GM23338 (cell line): ENCODE data around the gene FGF22. TPM values are rescaled to one million over a fixed set of nuclear protein-coding genes. Genes with fewer than 3 reads are reported as not detected.

Experiments used
- ATAC-seq: fragments of 200-7000 bp; cut with Tn5 transposase; 3 replicates; pipeline ENCODE4 v1.9.1; 2020
- DNase-seq: peaks from one replicate; pipeline ENCODE4 v3.0.0-alpha.2; 2015; ENCODE audit warnings: low spot score
- H2AFZ ChIP-seq: fragments of 200-600 bp; sonication (generic); 2 replicates; pipeline ENCODE4 v1.8.0; 2016; ENCODE audit warnings: antibody characterized with exemption, mild to moderate bottlenecking, moderate library complexity
- H3F3A ChIP-seq: fragments of 200-600 bp; sonication (generic); replicated peaks from 2 replicates; pipeline ENCODE4 v1.8.0; 2017; ENCODE audit warnings: antibody characterized with exemption, mixed run types, low read depth
- H3K27ac ChIP-seq: fragments of 200-600 bp; sonication (generic); 2 replicates; pipeline ENCODE4 v1.6.1; 2016; ENCODE audit warnings: low read depth
- H3K27me3 ChIP-seq: fragments of 200-600 bp; sonication (generic); 2 replicates; pipeline ENCODE4 v1.8.0; 2016; ENCODE audit warnings: mild to moderate bottlenecking, mixed run types, moderate library complexity; ENCODE audit not compliant: insufficient read depth
- H3K36me3 ChIP-seq: fragments of 200-600 bp; sonication (generic); 2 replicates; pipeline ENCODE4 v1.8.0; 2016; ENCODE audit warnings: mild to moderate bottlenecking; ENCODE audit not compliant: insufficient read depth
- H3K4me1 ChIP-seq: fragments of 200-600 bp; sonication (generic); 2 replicates; pipeline ENCODE4 v1.8.0; 2016; ENCODE audit warnings: mild to moderate bottlenecking, moderate library complexity; ENCODE audit not compliant: insufficient read depth
- H3K4me2 ChIP-seq: fragments of 200-600 bp; sonication (generic); 2 replicates; pipeline ENCODE4 v1.7.1; 2017; ENCODE audit warnings: mixed run types
- H3K4me3 ChIP-seq: fragments of 200-600 bp; sonication (generic); 2 replicates; pipeline ENCODE4 v1.6.1; 2016; ENCODE audit warnings: mixed run types
- H3K79me2 ChIP-seq: fragments of 200-600 bp; sonication (generic); replicated peaks from 2 replicates; pipeline ENCODE4 v1.8.0; 2017; ENCODE audit warnings: mild to moderate bottlenecking; ENCODE audit not compliant: insufficient read depth
- H3K9me2 ChIP-seq: fragments of 200-600 bp; sonication (generic); 2 replicates; pipeline ENCODE4 v1.8.0; 2017; ENCODE audit not compliant: insufficient read depth
- H4K20me1 ChIP-seq: fragments of 200-600 bp; sonication (generic); replicated peaks from 2 replicates; pipeline ENCODE4 v1.8.0; 2017; ENCODE audit warnings: mild to moderate bottlenecking; ENCODE audit not compliant: insufficient read depth
- H3K27ac Mint-ChIP-seq: 2 replicates; pipeline ENCODE4 v1.8.0; 2020; ENCODE audit warnings: inconsistent platforms, mild to moderate bottlenecking, moderate library complexity, mixed read lengths
- H3K27me3 Mint-ChIP-seq: 3 replicates; pipeline ENCODE4 v1.8.0; 2022; ENCODE audit warnings: low read depth, mild to moderate bottlenecking, moderate library complexity, mixed read lengths, inconsistent platforms; ENCODE audit not compliant: insufficient read depth, poor library complexity
- H3K36me3 Mint-ChIP-seq: 3 replicates; pipeline ENCODE4 v1.8.0; 2021; ENCODE audit warnings: low read depth, mild to moderate bottlenecking, inconsistent platforms, moderate library complexity, mixed read lengths
- H3K4me1 Mint-ChIP-seq: 3 replicates; pipeline ENCODE4 v1.8.0; 2020; ENCODE audit warnings: mild to moderate bottlenecking, inconsistent platforms, mixed read lengths
- H3K4me3 Mint-ChIP-seq: 3 replicates; pipeline ENCODE4 v1.8.0; 2021; ENCODE audit warnings: moderate library complexity, mild to moderate bottlenecking, inconsistent platforms, mixed read lengths
- H3K9me3 Mint-ChIP-seq: 3 replicates; pipeline ENCODE4 v1.8.0; 2020; ENCODE audit warnings: moderate library complexity, mild to moderate bottlenecking, inconsistent platforms, mixed read lengths
- CREB1 ChIP-seq: fragments of 250-450 bp; sonication (Bioruptor Pico); IDR thresholded peaks from 2 replicates; pipeline ENCODE4 v1.5.0; 2020; ENCODE audit warnings: low read depth, mild to moderate bottlenecking, moderate library complexity
- CTCF ChIP-seq, 2 experiments: fragments of 200-600 bp in 1 of 2; sonication (generic) in 1 of 2; conservative IDR thresholded peaks; 2 replicates each; pipeline versions ENCODE4 v1.5.1 to v1.6.1; 2016 to 2017; ENCODE audit warnings: antibody characterized with exemption in 2 of 2, low read depth in 2 of 2, mild to moderate bottlenecking in 2 of 2, moderate library complexity in 1 of 2
- ETS1 ChIP-seq: IDR thresholded peaks from 2 replicates; pipeline ENCODE4 v1.6.1; 2016; ENCODE audit warnings: antibody characterized with exemption
- EZH2 ChIP-seq: fragments of 200-600 bp; sonication (generic); IDR thresholded peaks from one replicate; pipeline ENCODE4 v1.8.0; 2017; ENCODE audit warnings: antibody characterized with exemption, mild to moderate bottlenecking, low read depth; ENCODE audit not compliant: unreplicated experiment
- EZH2phosphoT487 ChIP-seq: fragments of 200-600 bp; sonication (generic); IDR thresholded peaks from one replicate; pipeline ENCODE4 v1.8.1; 2018; ENCODE audit warnings: antibody characterized with exemption; ENCODE audit not compliant: unreplicated experiment
- JUNB ChIP-seq: IDR thresholded peaks from one replicate; pipeline ENCODE4 v1.6.1; 2016; ENCODE audit warnings: antibody characterized with exemption; ENCODE audit not compliant: unreplicated experiment
- NANOG ChIP-seq: IDR thresholded peaks from 2 replicates; pipeline ENCODE4 v1.6.1; 2016; ENCODE audit warnings: antibody characterized with exemption, borderline replicate concordance
- POLR2AphosphoS5 ChIP-seq: IDR thresholded peaks from 2 replicates; pipeline ENCODE4 v1.6.1; 2016; ENCODE audit warnings: antibody characterized with exemption, low read depth
- ZNF331 ChIP-seq: fragments of 250-450 bp; sonication (Bioruptor Pico); IDR thresholded peaks from 2 replicates; pipeline ENCODE4 v1.5.0; 2020; ENCODE audit warnings: low read depth, mild to moderate bottlenecking, moderate library complexity
- polyA plus RNA-seq: library from polyadenylated mRNA; unstranded; fragments of >200 nt; fragmentation: Nextera tagmentation; extraction: Ambion mirVana; gene quantifications from 2 replicates; pipeline ENCODE4 v1.2.1, GENCODE V29; 2016
- total RNA-seq: library from RNA; depleted of rRNA; stranded (reverse); fragments of >200 nt; shearing (Covaris generic); gene quantifications from 2 replicates; pipeline ENCODE4 v1.2.3, GENCODE V29; 2014
- TF ChIP-seq, protein P1 (sequence below): IDR thresholded peaks from one replicate; pipeline ENCODE4 v1.6.1; 2018; ENCODE audit warnings: antibody characterized with exemption; ENCODE audit not compliant: unreplicated experiment

Gene FGF22
- total and polyA plus RNA-seq, 2 experiments from 2014 or later, result 1.0 to 2.8 TPM

- H3K27me3 ChIP-seq, result peaks cover 20% of the 10 kb centered on the region
- H3K27me3 Mint-ChIP-seq, result peaks cover 26% of the 10 kb centered on the region
- H3K9me2 ChIP-seq, result no peaks in the 10 kb centered on the region
Observed at GRCh38 chr19:594265-594870, 45.3 kb upstream of the FGF22 start.

More at GRCh38 chr19:594265-594870, 45.3 kb upstream of the FGF22 start:
- Mint-ChIP-seq H3K36me3 (no peaks in the 10 kb centered on the region), H3K9me3 (no peaks in the 10 kb centered on the region), H3K4me3 (no peak overlapping the region), H3K27ac (no peak overlapping the region), H3K4me1 (no peaks in the 10 kb centered on the region)
- H2AFZ ChIP-seq, result no peak overlapping the region
- ATAC-seq (no peak), DNase-seq (no peak)
- H3F3A ChIP-seq, result no peaks in the 10 kb centered on the region; the same call in 1 of the 2 replicates
- H3K27ac ChIP-seq, result no peak overlapping the region
- H3K79me2 ChIP-seq, result no peaks in the 10 kb centered on the region
- no peaks in the 10 kb centered on the region for H3K36me3 ChIP-seq
- H3K4me2 ChIP-seq, result no peak overlapping the region
- no peak overlapping the region for H3K4me3 ChIP-seq
- TF ChIP-seq CTCF (conservative IDR thresholded peaks at IDR 0.05; ENCODE audit: low read depth in 2 of 2) (no peak), ETS1 (no peak), POLR2AphosphoS5 (no peak), EZH2phosphoT487 (no peak), NANOG (no peak), JUNB (no peak), CREB1 (CRISPR knock-in tag) (no peak), EZH2 (no peak), ZNF331 (CRISPR knock-in tag) (no peak)
- TF ChIP-seq, protein P1, sequence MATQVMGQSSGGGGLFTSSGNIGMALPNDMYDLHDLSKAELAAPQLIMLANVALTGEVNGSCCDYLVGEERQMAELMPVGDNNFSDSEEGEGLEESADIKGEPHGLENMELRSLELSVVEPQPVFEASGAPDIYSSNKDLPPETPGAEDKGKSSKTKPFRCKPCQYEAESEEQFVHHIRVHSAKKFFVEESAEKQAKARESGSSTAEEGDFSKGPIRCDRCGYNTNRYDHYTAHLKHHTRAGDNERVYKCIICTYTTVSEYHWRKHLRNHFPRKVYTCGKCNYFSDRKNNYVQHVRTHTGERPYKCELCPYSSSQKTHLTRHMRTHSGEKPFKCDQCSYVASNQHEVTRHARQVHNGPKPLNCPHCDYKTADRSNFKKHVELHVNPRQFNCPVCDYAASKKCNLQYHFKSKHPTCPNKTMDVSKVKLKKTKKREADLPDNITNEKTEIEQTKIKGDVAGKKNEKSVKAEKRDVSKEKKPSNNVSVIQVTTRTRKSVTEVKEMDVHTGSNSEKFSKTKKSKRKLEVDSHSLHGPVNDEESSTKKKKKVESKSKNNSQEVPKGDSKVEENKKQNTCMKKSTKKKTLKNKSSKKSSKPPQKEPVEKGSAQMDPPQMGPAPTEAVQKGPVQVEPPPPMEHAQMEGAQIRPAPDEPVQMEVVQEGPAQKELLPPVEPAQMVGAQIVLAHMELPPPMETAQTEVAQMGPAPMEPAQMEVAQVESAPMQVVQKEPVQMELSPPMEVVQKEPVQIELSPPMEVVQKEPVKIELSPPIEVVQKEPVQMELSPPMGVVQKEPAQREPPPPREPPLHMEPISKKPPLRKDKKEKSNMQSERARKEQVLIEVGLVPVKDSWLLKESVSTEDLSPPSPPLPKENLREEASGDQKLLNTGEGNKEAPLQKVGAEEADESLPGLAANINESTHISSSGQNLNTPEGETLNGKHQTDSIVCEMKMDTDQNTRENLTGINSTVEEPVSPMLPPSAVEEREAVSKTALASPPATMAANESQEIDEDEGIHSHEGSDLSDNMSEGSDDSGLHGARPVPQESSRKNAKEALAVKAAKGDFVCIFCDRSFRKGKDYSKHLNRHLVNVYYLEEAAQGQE, result no peak
- no peaks in the 10 kb centered on the region for H3K4me1 ChIP-seq
- H4K20me1 ChIP-seq, result peaks cover 4% of the 10 kb centered on the region; the same call in 1 of the 2 replicates
